K562 (cell line): ENCODE data around the gene IL27RA. TPM values are rescaled to one million over a fixed set of nuclear protein-coding genes. Genes with fewer than 3 reads are reported as not detected.

ENCODE experiments used
- ATF3 ChIP-seq, 2 experiments: fragments of 450-650 bp in 1 of 2; sonication (generic) in 1 of 2; formaldehyde crosslinking in 1 of 2; IDR thresholded peaks in 1 of 2; conservative IDR thresholded peaks in 1 of 2; 2 replicates each; pipeline versions ENCODE4 v1.6.1 to v1.8.1; 2016 to 2023; ENCODE audit warnings: mild to moderate bottlenecking in 2 of 2, moderate library complexity in 2 of 2, inconsistent platforms in 1 of 2, missing genetic modification reagents in 1 of 2
- CBX3 ChIP-seq, 2 experiments: IDR thresholded peaks; 1 replicate in 1 of 2; 2 replicates in 1 of 2; pipeline ENCODE4 v1.6.1; 2012; ENCODE audit warnings: inconsistent platforms in 2 of 2, low read length in 2 of 2, borderline replicate concordance in 1 of 2, control low read depth in 1 of 2
- E2F6 ChIP-seq, 2 experiments: IDR thresholded peaks; 2 replicates each; pipeline ENCODE4 v1.6.1; 2011; ENCODE audit warnings: borderline replicate concordance in 1 of 2, control low read depth in 1 of 2, low read depth in 1 of 2, low read length in 1 of 2, mild to moderate bottlenecking in 1 of 2, mixed read lengths in 1 of 2, moderate library complexity in 1 of 2; ENCODE audit not compliant: insufficient read depth in 1 of 2, insufficient read length in 1 of 2, poor library complexity in 1 of 2, severe bottlenecking in 1 of 2; ENCODE audit errors: extremely low read depth in 1 of 2
- GABPB1 ChIP-seq: sonication (generic); formaldehyde crosslinking; IDR thresholded peaks from 2 replicates; pipeline ENCODE4 v1.8.0; 2022; ENCODE audit warnings: mild to moderate bottlenecking, missing genetic modification reagents
- HEY1 ChIP-seq: fragments of 250-450 bp; sonication (Bioruptor Pico); IDR thresholded peaks from 2 replicates; pipeline ENCODE4 v1.5.0; 2020; ENCODE audit warnings: mild to moderate bottlenecking, moderate library complexity, borderline replicate concordance
- HSF4 ChIP-seq: fragments of 250-450 bp; sonication (Bioruptor Pico); IDR thresholded peaks from 2 replicates; pipeline ENCODE4 v2.1.2; 2022; ENCODE audit warnings: mild to moderate bottlenecking, moderate library complexity, borderline replicate concordance
- KAT2B ChIP-seq: IDR thresholded peaks from one replicate; pipeline ENCODE4 v1.6.1; 2012; ENCODE audit warnings: low read depth, mild to moderate bottlenecking, control low read depth, inconsistent platforms, low read length, moderate library complexity
- KHSRP ChIP-seq: fragments of 450-650 bp; IDR thresholded peaks from 2 replicates; pipeline ENCODE4 v1.6.1; 2017
- NCOA2 ChIP-seq, 2 experiments: fragments of 450-650 bp; IDR thresholded peaks; 2 replicates each; pipeline ENCODE4 v1.6.1; 2018; ENCODE audit warnings: mild to moderate bottlenecking in 2 of 2, moderate library complexity in 1 of 2; ENCODE audit not compliant: partially characterized antibody in 2 of 2
- POLR2G ChIP-seq: fragments of 200-400 bp; formaldehyde crosslinking; IDR thresholded peaks from 2 replicates; pipeline ENCODE4 v1.6.1; 2017; ENCODE audit warnings: low read depth, mild to moderate bottlenecking, antibody characterized with exemption, low read length, moderate library complexity
- RNF219 ChIP-seq: fragments of 250-450 bp; sonication (Bioruptor Pico); IDR thresholded peaks from 2 replicates; pipeline ENCODE4 v1.5.0; 2022; ENCODE audit warnings: mild to moderate bottlenecking
- SOX6 ChIP-seq: fragments of 450-650 bp; IDR thresholded peaks from 2 replicates; pipeline ENCODE4 v1.6.1; 2014; ENCODE audit warnings: mild to moderate bottlenecking
- SRF ChIP-seq, 2 experiments: fragments of 250-450, 450-650 bp in 1 of 2; sonication (Bioruptor Pico) in 1 of 2; sonication (generic) in 1 of 2; formaldehyde crosslinking; IDR thresholded peaks; 2 replicates each; pipeline versions ENCODE4 v1.5.0 to v1.5.1; 2020 to 2022; ENCODE audit warnings: mild to moderate bottlenecking in 1 of 2, missing genetic modification reagents in 1 of 2
- TCF7L2 ChIP-seq: fragments of 150-350 bp; IDR thresholded peaks from 2 replicates; pipeline ENCODE4 v1.6.1; 2016; ENCODE audit warnings: low read depth, mild to moderate bottlenecking, low read length, moderate library complexity
- TEAD2 ChIP-seq: fragments of 450-650 bp; IDR thresholded peaks from 2 replicates; pipeline ENCODE4 v1.6.1; 2016; ENCODE audit warnings: missing genetic modification characterization, control low read depth, missing compliant biosample characterization
- TOE1 ChIP-seq, 2 experiments: fragments of 450-650 bp in 1 of 2; sonication (generic) in 1 of 2; formaldehyde crosslinking in 1 of 2; IDR thresholded peaks; 2 replicates each; pipeline versions ENCODE4 v1.7.1 to v1.8.0; 2016 to 2022; ENCODE audit warnings: borderline replicate concordance in 2 of 2, mild to moderate bottlenecking in 2 of 2, antibody characterized with exemption in 1 of 2, inconsistent platforms in 1 of 2, low read depth in 1 of 2, missing genetic modification reagents in 1 of 2, moderate library complexity in 1 of 2
- ZNF398 ChIP-seq: fragments of 250-450 bp; sonication (Bioruptor Pico); IDR thresholded peaks from 2 replicates; pipeline ENCODE4 v1.8.0; 2021; ENCODE audit warnings: moderate library complexity, mild to moderate bottlenecking, inconsistent platforms
- ZNF444 ChIP-seq: fragments of 250-450 bp; sonication (Bioruptor Pico); IDR thresholded peaks from 2 replicates; pipeline ENCODE4 v1.4.0; 2020; ENCODE audit warnings: mild to moderate bottlenecking, moderate library complexity
- ZNF584 ChIP-seq: fragments of 200-800 bp; sonication (Bioruptor generic); IDR thresholded peaks from 2 replicates; pipeline ENCODE4 v1.6.1; 2016; ENCODE audit warnings: low read depth, mild to moderate bottlenecking, missing genetic modification characterization, missing compliant biosample characterization
- ZNF695 ChIP-seq: fragments of 450-650 bp; formaldehyde crosslinking; IDR thresholded peaks from 2 replicates; pipeline ENCODE4 v1.4.0; 2020; ENCODE audit warnings: mild to moderate bottlenecking, moderate library complexity
- ZNF77 ChIP-seq: fragments of 250-450 bp; sonication (Bioruptor Pico); IDR thresholded peaks from 2 replicates; pipeline ENCODE4 v1.5.0; 2020
- polyA plus RNA-seq, 8 experiments: library from polyadenylated mRNA; depleted of rRNA in 4 of 8; stranded (reverse) in 5 of 8; unstranded in 3 of 8; fragments of >200 nt; fragmentation: Nextera tagmentation in 2 of 8; fragmentation: Illumina TruSeq in 1 of 8; extraction: Ambion mirVana in 2 of 8; extraction: Trizol in 1 of 8; gene quantifications; 2 replicates each; pipeline versions ENCODE4 v1.2.1 to v1.2.3, GENCODE V29; 2011 to 2014; ENCODE audit warnings: inconsistent platforms in 1 of 8, missing spikeins in 1 of 8
- total RNA-seq, 7 experiments: library from RNA; depleted of rRNA in 6 of 7; stranded (reverse); fragments of >200 nt in 6 of 7; fragmentation: Illumina TruSeq in 2 of 7; extraction: Trizol in 2 of 7; gene quantifications; 2 replicates each; pipeline versions ENCODE4 v1.2.1 to v1.2.3, GENCODE V29; 2011 to 2021; ENCODE audit warnings: low replicate concordance in 1 of 7

IL27RA gene
- total and polyA plus RNA-seq, 9 of the 15 experiments (the other 6 are each of a cell fraction or from before 2014, with no cell fraction given), result 1.9 to 15.9 (median 12.0) TPM

- TF ChIP-seq ZNF584 (CRISPR knock-in tag) (no peak), TEAD2 (no peak), ATF3 (IDR thresholded peaks at IDR 0.05) (no peak), ATF3 (CRISPR knock-in tag; conservative IDR thresholded peaks at IDR 0.05) (no peak), TCF7L2 (no peak), ZNF398 (no peak), ZNF444 (CRISPR knock-in tag) (no peak), SOX6 (no peak), CBX3 (IDR thresholded peaks at IDR 0.05; ENCODE audit: borderline replicate concordance in 1 of 2, low read length in 2 of 2) (no peak), NCOA2 (IDR thresholded peaks at IDR 0.05; ENCODE audit: partially characterized antibody in 2 of 2) (no peak), SRF (CRISPR knock-in tag; IDR thresholded peaks at IDR 0.05) (no peak), HEY1 (CRISPR knock-in tag) (no peak), RNF219 (CRISPR knock-in tag) (no peak), ZNF695 (CRISPR knock-in tag) (no peak), KAT2B (no peak), KHSRP (no peak), HSF4 (CRISPR knock-in tag) (no peak), TOE1 (IDR thresholded peaks at IDR 0.05; ENCODE audit: borderline replicate concordance) (no peak), TOE1 (CRISPR knock-in tag; IDR thresholded peaks at IDR 0.05; ENCODE audit: borderline replicate concordance, low read depth) (no peak), ZNF77 (CRISPR knock-in tag) (no peak), E2F6 (IDR thresholded peaks at IDR 0.05; ENCODE audit: borderline replicate concordance in 1 of 2, extremely low read depth in 1 of 2, insufficient read depth in 1 of 2, insufficient read length in 1 of 2, low read depth in 1 of 2, low read length in 1 of 2, poor library complexity in 1 of 2, severe bottlenecking in 1 of 2) (peak; percentile 86 to 97), POLR2G (peak; percentile 70), GABPB1 (CRISPR knock-in tag) (no peak)
Observed at GRCh38 chr19:14073261-14073924, 41.8 kb downstream of the IL27RA start (continued).
